Measurements from ENCODE around the gene DAPK3.
"Not testable (repeated sequence)": the region's sequence is repeated elsewhere in the genome, so short reads cannot be mapped to it uniquely, and the experiment has no call there.

Gene DAPK3

DNA sequence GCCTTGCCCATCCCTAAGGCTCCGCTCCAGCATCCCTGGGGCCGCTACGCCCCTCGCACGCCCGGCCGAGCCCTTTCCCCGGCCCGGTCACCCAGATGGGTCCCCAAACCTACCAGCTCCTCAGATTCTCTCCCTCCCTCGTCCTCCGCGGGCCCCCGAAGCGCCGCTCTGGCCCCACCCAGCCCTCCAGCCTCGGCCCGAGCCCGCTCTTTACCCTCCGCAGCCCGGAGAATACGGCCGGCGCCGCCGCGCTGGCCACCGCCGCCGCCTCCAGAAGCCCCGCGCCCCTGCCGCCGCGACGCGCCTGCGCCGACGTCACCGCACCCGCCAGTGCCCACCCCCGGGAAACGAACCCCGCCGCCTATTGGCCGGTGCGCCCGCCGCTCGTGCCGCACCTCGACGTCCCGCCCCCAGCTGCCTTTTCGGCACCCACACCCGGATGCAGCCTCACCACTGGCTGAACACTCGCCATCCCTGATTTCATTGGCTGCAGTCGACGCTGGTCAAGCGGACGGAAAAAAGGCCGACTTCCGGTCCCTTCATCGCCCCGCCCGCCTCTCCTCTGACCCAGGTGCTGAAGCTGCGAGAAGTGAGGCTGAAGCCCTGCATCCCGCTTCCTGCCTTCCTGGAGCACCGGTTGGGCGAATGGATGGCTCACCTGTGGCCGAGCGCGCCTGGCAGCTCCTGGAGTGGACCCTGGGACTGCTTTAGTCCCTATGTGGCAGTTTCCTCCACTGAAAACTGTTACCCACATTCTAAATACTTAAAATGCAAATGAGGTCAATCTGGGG is at the start of gene DAPK3:
Gene DAPK3 (minus strand): TSS at position 292 of the 791 bp plus-strand sequence. CDS start 1,364 bp downstream, outside the sequence.
- peak; percentile 79 to 85 (median 81) for DNase-seq

DNA sequence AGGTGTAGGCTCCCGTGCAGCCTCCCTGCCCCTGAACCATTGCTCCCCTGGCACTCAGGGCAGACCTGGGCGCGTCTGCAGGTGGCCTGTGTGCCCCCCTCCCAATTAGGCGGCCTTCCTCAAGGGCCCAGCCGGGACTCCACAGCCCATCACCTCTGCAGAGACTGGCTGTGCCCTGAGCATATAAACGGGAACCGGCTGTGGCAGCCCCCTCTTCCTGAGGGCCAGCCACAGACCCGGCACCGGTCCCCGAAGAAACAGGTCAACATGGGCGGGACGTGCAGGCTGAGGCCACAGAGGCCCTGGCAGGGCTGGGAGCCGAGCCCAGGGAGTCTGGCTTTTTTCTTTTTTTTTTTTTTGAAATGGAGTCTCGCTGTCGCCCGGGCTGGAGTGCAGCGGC is 48.7 kb upstream of the DAPK3 start:
- DNase-seq, result no peak

DNA sequence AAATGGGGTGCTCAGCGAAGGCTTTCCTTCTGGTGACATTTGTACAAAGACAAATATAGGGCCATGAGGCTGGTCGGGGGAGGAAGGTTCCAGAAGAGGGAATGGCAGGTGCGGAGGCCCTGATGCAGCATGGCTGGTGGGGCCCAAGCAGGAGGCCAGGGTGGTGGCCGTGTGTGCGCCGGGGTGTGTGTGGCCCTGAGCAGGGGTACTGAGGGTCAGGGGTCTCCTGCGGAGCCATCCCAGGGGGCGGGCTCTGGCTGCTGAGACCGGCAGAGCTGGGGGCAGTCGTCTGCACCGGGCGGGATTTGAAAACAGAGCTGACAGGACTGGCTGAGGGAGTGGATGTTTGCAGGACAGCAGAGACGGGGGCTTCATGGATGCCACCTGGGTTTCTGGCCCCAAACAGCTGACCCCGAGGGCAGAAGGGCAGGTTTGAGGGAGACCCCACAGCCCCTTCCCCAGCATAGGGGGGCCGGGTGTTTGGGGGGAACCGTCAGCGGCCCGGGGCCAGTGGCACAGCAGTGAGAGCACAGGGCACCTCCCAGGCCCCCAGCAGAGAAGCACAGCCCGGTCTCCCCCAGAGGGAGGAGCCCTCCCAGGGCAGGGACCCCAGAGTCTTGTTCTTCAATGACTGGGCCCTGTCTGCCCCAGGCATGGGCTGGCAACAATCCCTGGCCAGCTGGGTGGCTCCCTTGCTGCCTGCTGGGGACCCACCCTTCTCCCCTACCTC is 48.0 kb upstream of the DAPK3 start:
- DNase-seq, result no peak

DNA sequence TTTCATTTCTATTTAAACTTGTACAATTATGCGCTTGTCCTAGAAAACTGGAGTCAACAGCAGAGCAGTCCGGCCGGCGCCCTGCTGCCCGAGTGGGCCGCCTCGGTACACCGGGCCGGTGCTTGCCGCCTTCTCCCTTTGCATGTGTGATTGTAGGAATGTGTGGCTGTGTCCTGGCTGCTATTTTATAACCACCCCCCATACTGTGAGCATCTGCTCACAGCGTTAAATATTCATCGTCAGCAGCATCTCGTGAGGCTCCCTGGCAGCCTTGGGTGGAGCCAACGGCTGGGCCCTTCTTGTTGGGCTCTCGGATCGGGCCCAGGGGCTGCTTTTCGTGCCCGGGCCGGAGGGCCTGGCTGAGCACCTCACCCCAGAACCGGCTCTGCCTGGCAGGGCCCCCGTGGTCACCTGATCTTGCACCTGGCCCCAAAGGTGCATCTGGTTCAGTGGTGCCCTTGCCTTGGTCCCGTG is 47.3 kb upstream of the DAPK3 start:
- no peak for DNase-seq

DNA sequence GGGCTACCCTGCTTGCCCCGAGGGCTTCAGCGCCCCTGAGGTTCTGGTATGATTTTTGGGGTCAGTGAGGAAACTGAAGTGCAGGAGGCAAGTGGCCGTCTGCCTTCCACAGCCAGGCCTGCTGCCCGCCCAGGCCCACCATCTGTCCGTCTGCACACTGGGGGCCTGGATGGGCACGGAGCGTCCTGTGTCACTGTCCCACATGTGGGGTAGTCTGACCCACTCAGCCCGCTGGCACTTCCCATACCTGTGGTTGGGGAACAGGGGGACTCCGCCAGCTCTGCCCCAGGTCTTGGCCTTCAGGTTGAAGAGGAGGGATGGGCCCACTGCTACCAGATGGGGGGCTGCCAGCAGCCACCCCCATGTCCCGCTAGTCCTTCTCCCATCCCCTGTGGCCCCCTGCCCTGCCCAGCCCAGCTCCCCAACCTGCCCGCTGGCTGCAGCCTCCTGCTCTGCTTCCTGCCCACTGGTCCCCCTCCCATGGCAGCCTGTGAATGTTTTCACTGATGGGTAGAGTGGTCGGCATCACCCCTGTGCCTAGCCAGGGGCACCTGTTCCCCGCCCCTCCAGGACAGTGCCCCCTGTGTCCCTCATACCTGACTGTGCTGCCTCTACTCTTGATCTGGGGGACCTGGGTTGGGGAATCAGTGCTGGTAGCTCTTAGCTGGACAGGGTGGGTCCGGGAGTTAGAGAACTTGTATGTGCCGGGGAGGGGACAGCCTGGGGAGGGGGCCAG is 46.2 kb upstream of the DAPK3 start:
- DNase-seq, result no peak

DNA sequence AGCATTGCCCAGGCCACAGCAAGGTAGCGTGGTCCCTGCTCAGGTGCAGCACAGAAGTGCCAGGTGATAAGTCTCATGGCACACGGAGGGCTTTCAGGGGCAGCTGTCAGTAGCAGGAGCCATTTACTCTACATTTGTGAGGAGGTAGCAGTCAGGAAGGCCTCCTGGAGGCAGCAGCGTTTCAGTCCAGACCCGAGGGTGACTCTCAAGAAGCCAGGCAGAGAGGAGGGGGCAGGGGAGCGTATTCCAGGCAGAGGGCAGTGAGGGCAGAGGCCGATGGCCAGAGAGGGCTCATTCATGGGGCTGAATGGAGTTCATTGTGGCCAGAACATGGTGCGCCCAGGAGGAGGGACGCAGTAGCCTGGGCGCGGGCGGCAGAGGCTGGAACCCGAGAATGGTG is 45.6 kb upstream of the DAPK3 start:
- DNase-seq, result no peak

DNA sequence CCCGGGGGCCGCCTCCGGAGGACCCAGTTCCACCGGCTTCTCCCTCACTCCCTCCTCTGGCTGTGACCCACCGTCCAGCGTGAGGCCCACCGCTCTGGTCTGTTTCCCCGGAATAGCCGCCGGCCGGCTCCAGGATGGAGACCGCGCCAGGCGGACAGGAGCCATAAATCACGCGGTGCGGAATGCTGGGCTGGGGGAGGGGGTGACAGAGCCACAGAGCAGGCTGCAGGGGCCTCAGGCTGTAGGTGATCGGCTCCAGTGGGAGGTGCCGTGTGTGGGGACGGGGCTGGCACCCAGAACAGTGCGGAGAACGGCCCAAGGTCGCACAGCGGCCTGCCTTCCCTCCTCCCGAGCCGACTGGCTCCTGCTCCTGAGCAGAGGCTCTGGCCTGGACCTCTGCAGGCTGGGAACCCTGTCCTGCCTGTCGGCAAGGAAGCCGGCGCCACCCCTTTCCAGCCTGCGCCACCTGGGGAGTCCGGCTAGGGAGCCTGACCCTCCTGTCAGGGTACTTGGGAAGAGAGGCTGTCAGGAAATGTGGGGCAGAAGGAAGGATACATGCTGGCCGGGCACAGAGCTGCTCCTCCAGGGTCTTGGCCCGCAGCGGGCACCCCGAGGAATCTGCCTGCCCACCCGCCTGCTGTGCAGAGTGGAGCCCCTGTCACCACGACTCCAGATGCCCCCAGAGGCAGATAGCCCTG is 45.0 kb upstream of the DAPK3 start:
- no peak for DNase-seq

DNA sequence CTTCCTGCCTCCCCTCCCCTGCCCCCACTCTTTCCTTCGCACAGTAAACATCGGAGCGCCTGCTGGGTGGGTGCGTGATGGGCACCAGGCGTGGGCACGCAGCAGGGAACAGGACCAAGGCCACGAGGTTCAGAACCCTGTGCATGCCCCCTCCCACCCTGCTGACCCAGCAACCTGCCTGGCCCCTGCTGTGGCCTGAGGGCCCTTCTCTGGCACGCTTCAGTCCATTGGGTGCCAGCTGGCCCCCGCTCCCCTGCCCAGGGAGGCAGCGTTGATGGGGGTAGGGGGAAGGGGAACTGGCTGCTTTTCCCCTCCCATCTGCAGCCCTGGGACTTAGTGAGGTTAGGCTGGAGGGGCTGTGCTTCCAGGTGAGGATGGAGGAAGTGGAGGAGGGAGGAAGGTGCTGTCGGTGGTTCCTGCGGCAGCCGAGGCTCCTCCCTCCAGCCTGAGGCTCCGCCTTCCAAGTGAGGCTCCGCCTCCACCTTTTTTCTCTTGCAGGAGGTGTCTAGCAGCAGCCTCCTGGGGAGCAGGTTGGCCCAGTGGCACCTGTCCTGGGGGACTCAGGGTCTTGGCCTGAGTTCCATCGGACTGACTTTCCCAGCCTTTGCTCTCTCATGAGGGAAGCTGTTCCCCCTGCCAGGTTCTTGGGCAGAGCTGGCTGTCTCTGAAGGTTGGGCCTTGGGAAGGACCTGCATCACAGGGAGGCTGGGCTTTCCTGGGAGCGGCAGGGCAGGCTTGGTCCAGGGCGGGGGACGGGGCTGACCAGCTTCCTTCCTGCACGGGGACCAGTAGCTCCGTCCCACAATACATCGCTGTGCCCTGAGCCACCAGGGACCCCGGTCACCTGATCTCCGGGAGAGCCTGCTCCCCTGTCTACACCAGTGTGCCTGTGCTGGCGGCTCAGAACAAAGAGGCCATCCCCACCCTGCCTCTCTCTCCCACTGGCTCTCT is 43.9 kb upstream of the DAPK3 start:
- DNase-seq, result peak in 1 of 4 experiments; percentile 20

DNA sequence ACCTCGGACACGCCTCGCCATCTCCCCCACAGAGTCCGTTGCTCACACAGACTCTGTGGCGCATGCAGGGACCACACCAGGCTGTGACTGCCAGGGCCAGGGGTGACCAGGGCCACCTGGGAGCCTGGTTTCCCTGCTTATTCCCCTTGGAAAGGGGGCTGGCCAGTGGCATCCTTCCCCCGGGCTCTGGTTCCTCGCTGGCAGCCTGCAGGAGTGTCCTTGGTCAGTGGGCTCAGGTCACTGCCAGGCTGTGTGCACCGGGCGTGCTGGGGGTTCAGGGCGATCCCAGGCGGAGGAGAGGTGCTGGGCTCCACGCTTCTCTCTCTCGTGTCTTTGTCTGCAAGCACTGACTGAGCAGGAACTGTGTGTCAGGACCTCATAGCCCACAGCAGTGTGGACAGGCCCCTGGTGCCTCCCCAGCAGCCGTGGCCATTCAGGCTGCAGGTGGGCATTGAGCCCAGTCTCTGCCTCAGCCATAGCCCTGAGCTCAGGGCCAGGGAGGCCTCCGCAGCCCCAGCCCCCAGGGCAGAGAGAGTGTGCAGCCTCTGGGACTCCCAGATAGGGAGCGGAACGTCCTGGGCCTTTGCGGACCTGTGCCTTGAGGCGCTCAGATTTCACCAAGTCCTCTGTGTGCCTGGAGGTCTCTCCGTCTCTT is 43.1 kb upstream of the DAPK3 start:
- DNase-seq, result no peak

DNA sequence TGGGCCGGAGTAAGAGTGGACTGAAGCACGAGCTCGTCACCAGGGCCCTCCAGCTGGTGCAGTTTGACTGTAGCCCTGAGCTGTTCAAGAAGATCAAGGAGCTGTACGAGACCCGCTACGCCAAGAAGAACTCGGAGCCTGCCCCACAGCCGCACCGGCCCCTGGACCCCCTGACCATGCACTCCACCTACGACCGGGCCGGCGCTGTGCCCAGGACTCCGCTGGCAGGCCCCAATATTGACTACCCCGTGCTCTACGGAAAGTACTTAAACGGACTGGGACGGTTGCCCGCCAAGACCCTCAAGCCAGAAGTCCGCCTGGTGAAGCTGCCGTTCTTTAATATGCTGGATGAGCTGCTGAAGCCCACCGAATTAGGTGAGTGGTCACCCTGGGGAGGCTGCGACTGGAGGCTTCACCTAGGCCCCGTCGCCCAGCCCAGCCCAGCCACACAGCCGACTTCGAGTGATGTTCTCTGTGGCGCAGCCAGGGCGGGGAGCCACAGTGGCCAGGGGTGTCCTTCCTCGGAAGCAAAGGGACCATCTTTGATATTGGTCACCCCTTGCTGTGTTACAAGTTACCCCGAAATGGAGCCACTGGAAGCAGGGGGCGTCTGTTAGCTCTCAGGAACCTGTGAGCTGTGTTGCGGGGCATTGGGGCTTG is 42.2 kb upstream of the DAPK3 start:
- no peak for DNase-seq

DNA sequence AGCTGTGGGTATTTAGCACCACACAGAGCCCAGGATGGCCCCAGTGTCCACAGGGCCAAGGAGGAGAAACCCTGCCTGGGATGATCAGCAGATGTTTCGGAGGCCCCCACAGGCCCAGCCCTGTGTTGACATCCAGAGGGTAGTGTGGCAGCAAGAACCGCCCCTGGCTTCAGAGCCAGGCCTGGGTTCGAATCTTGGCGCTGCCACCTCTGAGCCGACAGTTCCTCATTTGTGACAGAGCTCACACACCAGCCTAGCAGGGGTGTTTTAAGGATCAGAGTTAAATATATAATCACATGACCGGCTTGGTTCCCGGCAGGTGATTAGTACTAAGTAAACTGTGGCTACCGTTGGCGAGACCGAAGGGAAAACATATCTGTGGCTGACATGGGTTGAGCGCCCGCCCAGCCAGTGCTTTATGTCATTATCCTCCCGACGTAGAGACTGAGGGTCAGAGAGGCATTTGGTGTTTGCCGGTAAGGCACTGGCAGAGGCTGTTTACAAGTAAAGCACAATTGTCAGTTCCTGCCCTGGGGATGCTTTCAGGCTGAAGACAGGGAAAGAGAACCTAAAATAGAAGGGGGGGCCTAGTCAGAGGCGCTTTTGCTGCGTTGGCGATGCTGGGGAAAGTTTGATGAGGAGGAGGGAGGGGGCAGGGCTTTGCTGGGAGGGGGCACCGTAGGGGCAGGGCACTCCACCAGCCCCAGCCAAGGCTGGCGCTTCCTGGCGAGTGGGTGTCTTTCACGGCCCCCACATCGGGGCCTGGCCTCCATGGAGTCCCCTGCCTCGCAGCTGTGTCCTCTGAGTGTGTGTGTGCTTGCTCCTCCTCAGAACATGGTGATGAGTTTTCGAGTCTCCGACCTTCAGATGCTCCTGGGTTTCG is 41.4 kb upstream of the DAPK3 start:
- no peak for DNase-seq

DNA sequence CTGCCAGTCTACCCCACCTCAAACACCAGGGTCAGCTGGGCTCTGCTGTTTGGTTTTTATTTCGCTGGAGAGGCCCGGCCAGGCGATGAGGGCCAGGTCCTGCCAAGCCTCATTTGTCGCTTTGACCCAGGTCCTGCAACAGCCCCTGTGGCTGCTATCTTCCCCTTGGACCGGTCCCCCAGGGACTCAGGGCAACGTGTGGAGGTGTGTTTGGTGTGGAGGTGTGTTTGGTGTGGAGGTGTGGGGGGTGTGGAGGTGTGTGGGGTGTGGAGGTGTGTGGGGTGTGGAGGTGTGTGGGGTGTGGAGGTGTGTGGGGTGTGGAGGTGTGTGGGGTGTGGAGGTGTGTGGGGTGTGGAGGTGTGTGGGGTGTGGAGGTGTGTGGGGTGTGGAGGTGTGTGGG is 40.5 kb upstream of the DAPK3 start:
- DNase-seq, result not testable (repeated sequence)

DNA sequence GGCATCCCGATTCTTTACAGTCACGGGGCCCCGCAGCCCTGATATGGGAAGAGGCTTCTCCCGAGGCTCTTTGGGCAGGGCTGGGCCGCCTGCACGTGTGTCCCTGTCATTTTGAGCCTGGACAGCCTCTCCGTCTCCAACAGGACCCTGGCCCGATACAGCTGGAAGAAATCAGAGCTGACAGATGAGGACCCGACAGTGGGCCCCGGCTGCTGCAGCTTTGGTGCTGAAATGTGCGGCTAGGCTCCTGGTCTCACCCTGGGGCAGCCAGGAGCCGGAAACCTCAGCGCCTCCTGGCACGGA is 39.9 kb upstream of the DAPK3 start:
- no peak for DNase-seq

DNA sequence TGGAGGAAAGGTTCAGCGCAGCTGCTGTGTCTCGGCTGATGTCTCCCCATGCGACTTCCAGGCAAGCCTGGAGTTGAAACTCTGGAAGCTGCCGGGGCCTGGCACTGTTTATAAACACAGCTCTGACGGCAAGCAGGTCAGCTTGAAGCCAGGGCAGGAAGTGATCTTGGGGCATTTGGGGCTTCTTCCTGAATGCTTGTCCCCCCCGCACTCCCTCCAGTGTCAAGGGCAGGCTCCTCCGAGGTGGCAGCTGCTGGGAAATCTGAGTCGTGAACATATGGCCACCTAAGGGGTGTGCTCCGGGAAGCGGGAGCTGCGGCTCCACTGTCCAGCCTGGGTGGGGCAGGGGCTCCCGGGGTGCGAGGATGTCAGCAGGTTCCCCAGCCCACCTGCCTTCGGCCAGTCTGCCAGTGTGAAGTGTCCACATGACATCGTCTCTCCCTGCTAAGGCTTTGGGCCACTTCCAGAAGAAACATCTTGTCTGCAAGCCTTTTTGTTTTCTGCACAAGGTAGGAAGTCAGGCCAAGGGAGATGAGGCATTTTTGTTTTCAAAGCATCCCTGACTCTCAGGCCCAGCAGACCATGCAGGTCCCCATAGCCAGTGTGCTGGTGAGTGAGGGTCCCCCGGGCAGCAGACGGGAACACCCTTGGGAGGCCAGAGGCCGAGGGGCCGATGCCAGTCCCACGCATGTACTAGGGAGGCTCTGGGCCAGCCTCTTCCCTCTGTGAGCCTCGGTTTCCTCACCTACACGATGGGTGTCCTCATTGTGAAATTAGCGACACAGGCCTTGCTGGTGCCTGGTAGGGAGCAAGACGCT is 39.3 kb upstream of the DAPK3 start:
- DNase-seq, result no peak

DNA sequence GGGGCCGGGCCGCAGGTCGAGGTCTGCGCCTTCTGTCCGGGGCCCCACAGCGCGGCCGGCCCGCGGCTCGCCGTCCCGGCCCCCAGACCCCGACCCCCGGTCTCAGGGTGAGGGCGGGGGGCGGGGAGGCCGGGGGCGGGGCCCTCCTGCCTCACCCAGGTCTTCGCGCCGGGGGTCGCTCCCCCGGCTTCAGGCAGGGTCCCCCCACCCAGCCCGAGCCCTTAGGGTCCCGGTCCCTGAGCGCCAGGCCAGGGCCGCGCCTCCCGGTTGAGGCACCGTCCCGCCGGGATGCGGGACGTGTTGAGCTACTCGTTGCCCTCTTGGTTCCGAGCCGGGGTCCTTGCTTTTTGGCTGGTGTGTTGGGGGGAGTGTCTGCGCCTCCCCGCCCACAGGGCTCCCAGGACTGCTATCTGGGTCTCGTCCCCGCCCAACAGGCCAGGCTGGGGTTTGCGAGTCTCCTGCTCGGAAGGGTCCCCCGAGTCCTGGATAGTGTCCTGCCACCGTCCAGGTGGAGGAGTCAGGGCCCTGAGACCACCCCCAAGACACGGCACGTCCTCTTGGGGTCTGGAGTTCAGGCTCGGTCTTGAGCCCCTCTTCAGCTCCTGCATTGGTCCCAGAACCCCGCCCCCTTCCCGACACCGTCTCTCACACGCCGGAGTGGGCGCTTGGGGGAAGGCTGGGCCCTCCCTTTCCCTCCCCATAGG is 37.1 kb upstream of the DAPK3 start:
- peak in 1 of 4 experiments; percentile 16 for DNase-seq

DNA sequence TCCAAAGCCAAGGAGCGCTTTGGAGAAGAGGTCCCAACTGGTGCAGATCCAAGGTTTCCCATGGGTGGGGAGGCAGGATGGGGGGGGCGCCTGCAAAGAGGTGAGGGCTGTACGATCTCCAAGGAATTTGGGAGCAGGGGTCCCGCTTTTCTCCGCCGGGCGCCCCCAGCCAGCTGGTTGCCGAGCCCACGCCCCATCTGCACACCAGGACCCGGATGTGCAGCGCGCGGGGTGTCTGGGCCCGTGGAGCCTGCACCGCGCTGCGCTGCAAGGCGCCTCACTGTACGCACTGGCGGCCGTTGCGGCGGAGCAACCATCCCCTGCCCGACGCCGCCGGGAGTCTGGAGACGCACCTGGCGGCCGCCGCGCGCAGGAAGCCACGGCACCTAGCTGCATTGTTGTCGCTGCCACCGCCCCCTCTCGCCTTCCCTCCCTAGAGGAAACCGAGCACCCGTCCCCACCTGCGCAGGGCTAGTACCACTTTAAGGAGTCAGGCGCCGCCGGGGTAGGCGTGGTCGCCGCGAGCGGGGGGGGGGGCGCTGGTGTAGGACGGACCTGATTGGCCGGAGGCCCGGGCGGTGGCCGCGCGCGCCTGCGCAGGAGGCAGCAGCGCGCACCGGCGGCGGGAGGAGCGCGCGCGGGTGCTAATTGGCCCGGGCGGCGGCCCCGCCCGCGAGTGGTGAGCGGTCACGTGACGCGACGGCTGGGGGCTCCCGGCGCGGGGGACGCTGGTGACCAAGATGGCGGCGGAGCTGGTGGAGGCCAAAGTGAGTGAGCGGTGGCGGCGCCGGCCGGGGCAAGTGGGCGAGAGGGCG is 36.3 kb upstream of the DAPK3 start, which contains the start of gene PIAS4:
Gene PIAS4 (plus strand): TSS at position 716 of the 815 bp plus-strand sequence. CDS start 25 bp downstream, at position 741.
- DNase-seq, result peak; percentile 89 to 98 (median 95)

DNA sequence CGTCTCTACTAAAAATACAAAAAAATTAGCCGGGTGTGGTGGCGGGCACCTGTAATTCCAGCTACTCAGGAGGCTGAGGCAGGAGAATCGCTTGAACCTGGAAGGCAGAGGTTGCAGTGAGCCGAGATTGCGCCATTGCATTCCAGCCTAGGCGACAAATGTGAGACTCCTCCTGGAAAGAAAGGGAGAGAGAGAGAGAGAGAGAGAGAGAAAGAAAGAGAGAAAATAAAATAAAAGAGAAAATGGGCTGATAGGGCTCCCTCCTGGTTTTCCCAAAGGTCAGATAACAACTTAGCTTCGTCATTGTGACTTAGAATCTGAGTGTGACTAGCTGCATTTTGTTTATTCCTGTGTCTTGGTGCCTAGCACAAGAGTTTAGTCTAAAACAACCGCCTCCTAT is 34.5 kb upstream of the DAPK3 start:
- DNase-seq, result not testable (repeated sequence)
